Measurements from ENCODE around the gene CCDC107. TPM values are rescaled to one million over a fixed set of nuclear protein-coding genes. Genes with fewer than 3 reads are reported as not detected.
A peak's percentile ranks its signal among the peaks of the same experiment; 100 is the strongest.

Gene CCDC107
- total and polyA plus RNA-seq, 2 experiments from 2014 or later, result 6.9 to 18.4 TPM

DNA sequence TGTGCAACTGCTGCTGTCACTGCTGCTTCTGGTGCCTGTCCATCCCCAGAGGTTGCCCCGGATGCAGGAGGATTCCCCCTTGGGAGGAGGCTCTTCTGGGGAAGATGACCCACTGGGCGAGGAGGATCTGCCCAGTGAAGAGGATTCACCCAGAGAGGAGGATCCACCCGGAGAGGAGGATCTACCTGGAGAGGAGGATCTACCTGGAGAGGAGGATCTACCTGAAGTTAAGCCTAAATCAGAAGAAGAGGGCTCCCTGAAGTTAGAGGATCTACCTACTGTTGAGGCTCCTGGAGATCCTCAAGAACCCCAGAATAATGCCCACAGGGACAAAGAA, 15.9 kb downstream of the CCDC107 start (continued):
- TF ChIP-seq ZNF114 (CRISPR knock-in tag; IDR thresholded peaks at IDR 0.05), result no peak
- TF ChIP-seq, protein P1, sequence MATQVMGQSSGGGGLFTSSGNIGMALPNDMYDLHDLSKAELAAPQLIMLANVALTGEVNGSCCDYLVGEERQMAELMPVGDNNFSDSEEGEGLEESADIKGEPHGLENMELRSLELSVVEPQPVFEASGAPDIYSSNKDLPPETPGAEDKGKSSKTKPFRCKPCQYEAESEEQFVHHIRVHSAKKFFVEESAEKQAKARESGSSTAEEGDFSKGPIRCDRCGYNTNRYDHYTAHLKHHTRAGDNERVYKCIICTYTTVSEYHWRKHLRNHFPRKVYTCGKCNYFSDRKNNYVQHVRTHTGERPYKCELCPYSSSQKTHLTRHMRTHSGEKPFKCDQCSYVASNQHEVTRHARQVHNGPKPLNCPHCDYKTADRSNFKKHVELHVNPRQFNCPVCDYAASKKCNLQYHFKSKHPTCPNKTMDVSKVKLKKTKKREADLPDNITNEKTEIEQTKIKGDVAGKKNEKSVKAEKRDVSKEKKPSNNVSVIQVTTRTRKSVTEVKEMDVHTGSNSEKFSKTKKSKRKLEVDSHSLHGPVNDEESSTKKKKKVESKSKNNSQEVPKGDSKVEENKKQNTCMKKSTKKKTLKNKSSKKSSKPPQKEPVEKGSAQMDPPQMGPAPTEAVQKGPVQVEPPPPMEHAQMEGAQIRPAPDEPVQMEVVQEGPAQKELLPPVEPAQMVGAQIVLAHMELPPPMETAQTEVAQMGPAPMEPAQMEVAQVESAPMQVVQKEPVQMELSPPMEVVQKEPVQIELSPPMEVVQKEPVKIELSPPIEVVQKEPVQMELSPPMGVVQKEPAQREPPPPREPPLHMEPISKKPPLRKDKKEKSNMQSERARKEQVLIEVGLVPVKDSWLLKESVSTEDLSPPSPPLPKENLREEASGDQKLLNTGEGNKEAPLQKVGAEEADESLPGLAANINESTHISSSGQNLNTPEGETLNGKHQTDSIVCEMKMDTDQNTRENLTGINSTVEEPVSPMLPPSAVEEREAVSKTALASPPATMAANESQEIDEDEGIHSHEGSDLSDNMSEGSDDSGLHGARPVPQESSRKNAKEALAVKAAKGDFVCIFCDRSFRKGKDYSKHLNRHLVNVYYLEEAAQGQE (IDR thresholded peaks at IDR 0.05; ENCODE audit: unreplicated experiment), result no peak
- TF ChIP-seq EZH2phosphoT487 (IDR thresholded peaks at IDR 0.05; ENCODE audit: unreplicated experiment), result no peak

- peak overlapping the region; percentile 98; the same call in 1 of the 2 replicates for H2AFZ ChIP-seq
- H3K27me3 ChIP-seq (ENCODE audit: insufficient read depth), result peaks cover 20% of the 10 kb centered on the region
- no peaks in the 10 kb centered on the region for H3K9me3 Mint-ChIP-seq
- H3K4me3 ChIP-seq, result peak overlapping the region; percentile 74
- H3K4me2 ChIP-seq, result peak overlapping the region; percentile 77
- H3K4me1 ChIP-seq (ENCODE audit: insufficient read depth), result peaks cover 5% of the 10 kb centered on the region; the same call in 1 of the 2 replicates
- H3K79me2 ChIP-seq (replicated peaks; ENCODE audit: insufficient read depth), result no peaks in the 10 kb centered on the region
- H3K4me1 Mint-ChIP-seq, result peaks cover 15% of the 10 kb centered on the region
- ATAC-seq (peak; percentile 27), DNase-seq (ENCODE audit: low spot score) (peak; percentile 72)
- no peaks in the 10 kb centered on the region for H3K9me2 ChIP-seq (ENCODE audit: insufficient read depth)
- H3F3A ChIP-seq (replicated peaks; ENCODE audit: low read depth), result 0 out of 2 replicates have a peak, but pooled peaks cover 8% of the 10 kb centered on the region
- H4K20me1 ChIP-seq (replicated peaks; ENCODE audit: insufficient read depth), result no peaks in the 10 kb centered on the region
- no peak overlapping the region for H3K27ac ChIP-seq (ENCODE audit: low read depth)
- H3K36me3 ChIP-seq (ENCODE audit: insufficient read depth), result no peaks in the 10 kb centered on the region
- TF ChIP-seq JUNB (IDR thresholded peaks at IDR 0.05; ENCODE audit: unreplicated experiment) (no peak), ZNF114 (CRISPR knock-in tag; IDR thresholded peaks at IDR 0.05) (no peak), EZH2phosphoT487 (IDR thresholded peaks at IDR 0.05; ENCODE audit: unreplicated experiment) (no peak), EZH2 (IDR thresholded peaks at IDR 0.05; ENCODE audit: low read depth, unreplicated experiment) (no peak), CREB1 (CRISPR knock-in tag; IDR thresholded peaks at IDR 0.05; ENCODE audit: low read depth) (no peak)
- TF ChIP-seq, protein P2, sequence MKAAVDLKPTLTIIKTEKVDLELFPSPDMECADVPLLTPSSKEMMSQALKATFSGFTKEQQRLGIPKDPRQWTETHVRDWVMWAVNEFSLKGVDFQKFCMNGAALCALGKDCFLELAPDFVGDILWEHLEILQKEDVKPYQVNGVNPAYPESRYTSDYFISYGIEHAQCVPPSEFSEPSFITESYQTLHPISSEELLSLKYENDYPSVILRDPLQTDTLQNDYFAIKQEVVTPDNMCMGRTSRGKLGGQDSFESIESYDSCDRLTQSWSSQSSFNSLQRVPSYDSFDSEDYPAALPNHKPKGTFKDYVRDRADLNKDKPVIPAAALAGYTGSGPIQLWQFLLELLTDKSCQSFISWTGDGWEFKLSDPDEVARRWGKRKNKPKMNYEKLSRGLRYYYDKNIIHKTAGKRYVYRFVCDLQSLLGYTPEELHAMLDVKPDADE (IDR thresholded peaks at IDR 0.05), result no peak
- TF ChIP-seq, protein P1 (IDR thresholded peaks at IDR 0.05; ENCODE audit: unreplicated experiment), result no peak
- H3K27me3 Mint-ChIP-seq (ENCODE audit: insufficient read depth, low read depth, poor library complexity), result peaks cover 22% of the 10 kb centered on the region
- no peaks in the 10 kb centered on the region for H3K36me3 Mint-ChIP-seq (ENCODE audit: low read depth)
- H3K27ac Mint-ChIP-seq, result no peak overlapping the region
- peak overlapping the region; percentile 78 for H3K4me3 Mint-ChIP-seq
Observed at GRCh38 chr9:35675204-35675603, 17.1 kb downstream of the CCDC107 start.
